ENCODE measurements around the gene TADA2B. TPM values are rescaled to one million over a fixed set of nuclear protein-coding genes. Genes with fewer than 3 reads are reported as not detected.

Gene TADA2B
- total RNA-seq, 1 donor from 2014 or later, result 19.8 TPM

DNA sequence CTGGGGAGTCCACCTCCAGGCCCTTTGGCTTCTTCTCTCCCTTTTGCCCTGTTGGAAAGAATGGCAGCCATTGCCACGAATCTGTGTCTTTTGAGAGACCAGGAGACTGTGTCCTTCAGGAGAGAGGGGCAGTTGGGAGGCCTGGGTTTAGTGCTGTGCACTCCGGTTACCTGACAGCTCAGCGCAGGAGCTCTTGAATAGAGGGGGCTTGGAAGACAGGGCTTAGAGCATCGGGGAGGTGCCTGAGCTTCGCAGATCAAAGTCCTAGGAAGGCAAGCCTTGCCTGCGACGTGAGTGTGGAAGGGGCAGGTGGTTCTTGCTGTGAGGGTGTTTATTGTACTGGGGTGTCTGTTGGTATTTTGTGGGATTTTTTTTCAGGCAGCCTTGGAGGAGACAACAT, 41.9 kb upstream of the TADA2B start:
- Histone ChIP-seq H3K27ac (ENCODE audit: low read depth, low read length) (no peak overlapping the region), H3K79me2 (ENCODE audit: insufficient read depth, low read length) (no peaks in the 10 kb centered on the region), H3K4me1 (ENCODE audit: insufficient read depth, low read length) (peaks cover 5% of the 10 kb centered on the region), H4K20me1 (ENCODE audit: insufficient read depth, low read length) (peaks cover 27% of the 10 kb centered on the region), H3K36me3 (ENCODE audit: insufficient read depth, low read length) (peaks cover 17% of the 10 kb centered on the region), H3K4me3 (ENCODE audit: insufficient read depth, low read depth, low read length) (no peak overlapping the region), H2AFZ (ENCODE audit: low read depth, low read length) (no peak overlapping the region), H3K27me3 (ENCODE audit: insufficient read depth, low read length) (no peaks in the 10 kb centered on the region), H3K4me2 (ENCODE audit: low read length) (no peak overlapping the region), H3K9ac (ENCODE audit: low read length) (no peak overlapping the region), H3K9me3 (ENCODE audit: insufficient read depth, low read depth, low read length) (no peaks in the 10 kb centered on the region)
- Mint-ChIP-seq H3K36me3 (ENCODE audit: low read depth, unreplicated experiment) (peaks cover 21% of the 10 kb centered on the region), H3K9me3 (ENCODE audit: unreplicated experiment) (peaks cover 2% of the 10 kb centered on the region), H3K4me3 (ENCODE audit: unreplicated experiment) (no peak overlapping the region), H3K27ac (ENCODE audit: unreplicated experiment) (no peak overlapping the region), H3K4me1 (ENCODE audit: low read depth, unreplicated experiment) (peaks cover 9% of the 10 kb centered on the region), H3K27me3 (ENCODE audit: low read depth, unreplicated experiment) (no peaks in the 10 kb centered on the region)
- TF ChIP-seq, protein P1, sequence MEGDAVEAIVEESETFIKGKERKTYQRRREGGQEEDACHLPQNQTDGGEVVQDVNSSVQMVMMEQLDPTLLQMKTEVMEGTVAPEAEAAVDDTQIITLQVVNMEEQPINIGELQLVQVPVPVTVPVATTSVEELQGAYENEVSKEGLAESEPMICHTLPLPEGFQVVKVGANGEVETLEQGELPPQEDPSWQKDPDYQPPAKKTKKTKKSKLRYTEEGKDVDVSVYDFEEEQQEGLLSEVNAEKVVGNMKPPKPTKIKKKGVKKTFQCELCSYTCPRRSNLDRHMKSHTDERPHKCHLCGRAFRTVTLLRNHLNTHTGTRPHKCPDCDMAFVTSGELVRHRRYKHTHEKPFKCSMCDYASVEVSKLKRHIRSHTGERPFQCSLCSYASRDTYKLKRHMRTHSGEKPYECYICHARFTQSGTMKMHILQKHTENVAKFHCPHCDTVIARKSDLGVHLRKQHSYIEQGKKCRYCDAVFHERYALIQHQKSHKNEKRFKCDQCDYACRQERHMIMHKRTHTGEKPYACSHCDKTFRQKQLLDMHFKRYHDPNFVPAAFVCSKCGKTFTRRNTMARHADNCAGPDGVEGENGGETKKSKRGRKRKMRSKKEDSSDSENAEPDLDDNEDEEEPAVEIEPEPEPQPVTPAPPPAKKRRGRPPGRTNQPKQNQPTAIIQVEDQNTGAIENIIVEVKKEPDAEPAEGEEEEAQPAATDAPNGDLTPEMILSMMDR (IDR thresholded peaks at IDR 0.05; ENCODE audit: insufficient read depth, low read depth, low read length), result no peak
- no peak for TF ChIP-seq EZH2 (IDR thresholded peaks at IDR 0.05; ENCODE audit: insufficient read depth, low read length)
- FAIRE-seq, result no peak
- DNase-seq (ENCODE audit: low read depth), result no peak

DNA sequence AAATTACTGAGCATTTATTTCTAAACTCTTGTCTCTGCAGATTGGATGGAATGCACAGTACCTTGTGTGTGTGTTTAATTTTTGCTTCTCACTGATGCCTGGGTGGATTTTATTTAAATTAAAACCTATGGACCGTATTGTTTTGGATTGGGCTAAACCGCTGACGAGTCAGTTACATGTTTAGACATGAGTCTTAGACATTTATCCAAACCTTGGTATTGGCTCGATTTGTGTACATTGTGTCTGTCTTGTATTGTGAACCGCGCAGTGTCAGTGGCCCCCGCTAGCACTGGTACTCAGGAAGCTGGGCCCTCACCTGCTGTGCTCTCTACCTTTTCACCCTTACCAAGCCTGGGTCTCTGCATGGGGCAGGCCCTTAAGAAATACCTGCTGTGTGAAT, 40.8 kb upstream of the TADA2B start:
- Histone ChIP-seq H3K9ac (ENCODE audit: low read length) (no peak overlapping the region), H3K4me3 (ENCODE audit: insufficient read depth, low read depth, low read length) (no peak overlapping the region), H3K27ac (ENCODE audit: low read depth, low read length) (no peak overlapping the region), H3K79me2 (ENCODE audit: insufficient read depth, low read length) (no peaks in the 10 kb centered on the region), H3K36me3 (ENCODE audit: insufficient read depth, low read length) (peaks cover 20% of the 10 kb centered on the region), H3K4me1 (ENCODE audit: insufficient read depth, low read length) (peaks cover 5% of the 10 kb centered on the region), H3K9me3 (ENCODE audit: insufficient read depth, low read depth, low read length) (no peaks in the 10 kb centered on the region), H3K4me2 (ENCODE audit: low read length) (no peak overlapping the region), H4K20me1 (ENCODE audit: insufficient read depth, low read length) (peaks cover 32% of the 10 kb centered on the region), H3K27me3 (ENCODE audit: insufficient read depth, low read length) (no peaks in the 10 kb centered on the region), H2AFZ (ENCODE audit: low read depth, low read length) (no peak overlapping the region)
- H3K27ac Mint-ChIP-seq (ENCODE audit: unreplicated experiment), result no peak overlapping the region
- H3K9me3 Mint-ChIP-seq (ENCODE audit: unreplicated experiment), result peaks cover 2% of the 10 kb centered on the region
- no peak overlapping the region for H3K4me3 Mint-ChIP-seq (ENCODE audit: unreplicated experiment)
- peaks cover 9% of the 10 kb centered on the region for H3K4me1 Mint-ChIP-seq (ENCODE audit: low read depth, unreplicated experiment)
- DNase-seq (ENCODE audit: low read depth) (no peak), FAIRE-seq (no peak)
- H3K36me3 Mint-ChIP-seq (ENCODE audit: low read depth, unreplicated experiment), result peaks cover 19% of the 10 kb centered on the region
- TF ChIP-seq EZH2 (IDR thresholded peaks at IDR 0.05; ENCODE audit: insufficient read depth, low read length), result no peak
- TF ChIP-seq, protein P1 (IDR thresholded peaks at IDR 0.05; ENCODE audit: insufficient read depth, low read depth, low read length), result no peak
- no peaks in the 10 kb centered on the region for H3K27me3 Mint-ChIP-seq (ENCODE audit: low read depth, unreplicated experiment)

DNA sequence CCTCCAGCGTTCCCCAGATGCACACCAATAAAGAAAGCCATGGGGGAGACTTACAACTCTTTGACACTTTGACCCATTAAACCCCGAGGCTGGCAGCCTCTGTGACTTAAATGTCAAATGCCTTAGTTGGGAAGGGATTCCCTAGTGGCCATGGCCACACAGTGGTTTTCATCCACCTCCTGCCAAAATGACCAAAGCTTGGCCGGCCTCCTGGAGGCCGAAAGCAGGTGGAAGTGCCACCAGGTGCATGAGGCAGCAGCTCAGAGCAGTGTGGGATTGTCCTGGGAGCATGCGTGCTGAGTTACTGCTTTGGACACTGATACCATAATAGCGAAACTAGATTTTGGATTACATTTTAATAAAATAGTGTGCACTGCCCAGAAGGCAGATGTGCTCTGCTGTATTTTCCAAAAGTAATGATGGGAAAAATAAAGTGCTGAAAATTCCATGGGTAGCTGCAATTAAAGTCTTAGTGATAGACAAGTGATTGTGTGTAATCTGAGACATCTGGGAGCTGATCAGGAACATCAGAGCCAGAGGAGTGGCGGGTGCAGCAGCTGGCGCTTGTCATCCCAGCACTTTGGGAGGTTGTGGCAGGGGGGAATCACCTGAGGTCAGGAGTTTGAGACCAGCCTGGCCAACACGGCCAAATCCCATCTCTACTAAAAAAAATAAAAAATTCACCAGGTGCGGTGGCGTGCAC, 39.8 kb upstream of the TADA2B start:
- Mint-ChIP-seq H3K27me3 (ENCODE audit: low read depth, unreplicated experiment) (no peaks in the 10 kb centered on the region), H3K4me3 (ENCODE audit: unreplicated experiment) (no peak overlapping the region), H3K4me1 (ENCODE audit: low read depth, unreplicated experiment) (peaks cover 9% of the 10 kb centered on the region), H3K27ac (ENCODE audit: unreplicated experiment) (peak overlapping the region; percentile 14), H3K36me3 (ENCODE audit: low read depth, unreplicated experiment) (peaks cover 21% of the 10 kb centered on the region), H3K9me3 (ENCODE audit: unreplicated experiment) (peaks cover 2% of the 10 kb centered on the region)
- no peak for TF ChIP-seq EZH2 (IDR thresholded peaks at IDR 0.05; ENCODE audit: insufficient read depth, low read length)
- TF ChIP-seq, protein P1 (IDR thresholded peaks at IDR 0.05; ENCODE audit: insufficient read depth, low read depth, low read length), result no peak
- DNase-seq (ENCODE audit: low read depth), result no peak
- no peak for FAIRE-seq
- H3K4me2 ChIP-seq (ENCODE audit: low read length), result no peak overlapping the region
- no peak overlapping the region for H3K4me3 ChIP-seq (ENCODE audit: insufficient read depth, low read depth, low read length)
- H2AFZ ChIP-seq (ENCODE audit: low read depth, low read length), result no peak overlapping the region
- H3K79me2 ChIP-seq (ENCODE audit: insufficient read depth, low read length), result no peaks in the 10 kb centered on the region
- no peak overlapping the region for H3K9ac ChIP-seq (ENCODE audit: low read length)
- no peaks in the 10 kb centered on the region for H3K27me3 ChIP-seq (ENCODE audit: insufficient read depth, low read length)
- H3K4me1 ChIP-seq (ENCODE audit: insufficient read depth, low read length), result peaks cover 5% of the 10 kb centered on the region
- no peaks in the 10 kb centered on the region for H3K9me3 ChIP-seq (ENCODE audit: insufficient read depth, low read depth, low read length)
- H3K36me3 ChIP-seq (ENCODE audit: insufficient read depth, low read length), result peaks cover 22% of the 10 kb centered on the region
- H3K27ac ChIP-seq (ENCODE audit: low read depth, low read length), result no peak overlapping the region
- peaks cover 41% of the 10 kb centered on the region for H4K20me1 ChIP-seq (ENCODE audit: insufficient read depth, low read length)

All from astrocyte (in vitro differentiated cells and primary cell).